Mucosa of descending colon (tissue), 3 donors: ENCODE data around the gene THAP8. TPM values are rescaled to one million over a fixed set of nuclear protein-coding genes. Genes with fewer than 3 reads are reported as not detected.

Experiments
- ATAC-seq: fragments of 200-7000 bp; cut with Tn5 transposase; one replicate; pipeline ENCODE4 v1.9.1; 2020; ENCODE audit warnings: mild to moderate bottlenecking, moderate library complexity
- DNase-seq, 3 donors: peaks; one replicate each; pipeline ENCODE4 v3.0.0-alpha.2; 2020
- H3K36me3 ChIP-seq: fragments of 200-600 bp; one replicate; pipeline ENCODE4 v1.8.0; 2021; ENCODE audit warnings: low read depth, mild to moderate bottlenecking
- H3K4me1 ChIP-seq: fragments of 200-600 bp; one replicate; pipeline ENCODE4 v1.8.0; 2021; ENCODE audit warnings: low read depth, mild to moderate bottlenecking
- H3K4me3 ChIP-seq: fragments of 200-600 bp; one replicate; pipeline ENCODE4 v1.8.0; 2021; ENCODE audit warnings: mild to moderate bottlenecking
- H3K9me3 ChIP-seq: fragments of 200-600 bp; one replicate; pipeline ENCODE4 v1.8.0; 2021; ENCODE audit warnings: mild to moderate bottlenecking
- intact Hi-C, 2 donors: fragments of 100-400 bp; cut with DNase I in 1 of 2; cut with micrococcal nuclease in 1 of 2; formaldehyde crosslinking; loops; one replicate each; pipeline versions ENCODE4 v1.11.0 to v1.11.1; 2022; cut with DNase I, micrococcal nuclease
- total RNA-seq, 3 donors: library from RNA; stranded (reverse); fragmentation: NEBNext Ultra II Directional in 2 of 3; extraction: Animal tissue kit (Norgen Biotek cat#: 25700) in 2 of 3; gene quantifications; one replicate each; pipeline versions ENCODE4 v1.2.1 to v1.2.4, GENCODE V29; 2021 to 2023
- TF ChIP-seq, protein P1 (sequence below): fragments of 200-600 bp; IDR thresholded peaks from one replicate; pipeline ENCODE4 v1.8.0; 2022; ENCODE audit warnings: antibody characterized with exemption, mild to moderate bottlenecking
- donor health status: DM: no; HTN: no; CAD: no; lungs with moderate emphysema.
- donor health status: DM: no; HTN: no; CAD: no.
- donor health status: DM: no; HTN: yes; CAD: no.

THAP8 gene
- total RNA-seq, 3 donors from 2014 or later = 3.7 to 10.1 (median 4.4) TPM

- Histone ChIP-seq H3K36me3 (no peaks in the 10 kb centered on the region), H3K9me3 (no peaks in the 10 kb centered on the region), H3K4me1 (no peaks in the 10 kb centered on the region), H3K4me3 (no peak overlapping the region)
- intact Hi-C loops = no loop called here
- TF ChIP-seq, protein P1, sequence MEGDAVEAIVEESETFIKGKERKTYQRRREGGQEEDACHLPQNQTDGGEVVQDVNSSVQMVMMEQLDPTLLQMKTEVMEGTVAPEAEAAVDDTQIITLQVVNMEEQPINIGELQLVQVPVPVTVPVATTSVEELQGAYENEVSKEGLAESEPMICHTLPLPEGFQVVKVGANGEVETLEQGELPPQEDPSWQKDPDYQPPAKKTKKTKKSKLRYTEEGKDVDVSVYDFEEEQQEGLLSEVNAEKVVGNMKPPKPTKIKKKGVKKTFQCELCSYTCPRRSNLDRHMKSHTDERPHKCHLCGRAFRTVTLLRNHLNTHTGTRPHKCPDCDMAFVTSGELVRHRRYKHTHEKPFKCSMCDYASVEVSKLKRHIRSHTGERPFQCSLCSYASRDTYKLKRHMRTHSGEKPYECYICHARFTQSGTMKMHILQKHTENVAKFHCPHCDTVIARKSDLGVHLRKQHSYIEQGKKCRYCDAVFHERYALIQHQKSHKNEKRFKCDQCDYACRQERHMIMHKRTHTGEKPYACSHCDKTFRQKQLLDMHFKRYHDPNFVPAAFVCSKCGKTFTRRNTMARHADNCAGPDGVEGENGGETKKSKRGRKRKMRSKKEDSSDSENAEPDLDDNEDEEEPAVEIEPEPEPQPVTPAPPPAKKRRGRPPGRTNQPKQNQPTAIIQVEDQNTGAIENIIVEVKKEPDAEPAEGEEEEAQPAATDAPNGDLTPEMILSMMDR = no peak
- ATAC-seq (no peak), DNase-seq (no peak)
Measured at GRCh38 chr19:36089847-36090246, 35.8 kb upstream of the THAP8 start.

DNA sequence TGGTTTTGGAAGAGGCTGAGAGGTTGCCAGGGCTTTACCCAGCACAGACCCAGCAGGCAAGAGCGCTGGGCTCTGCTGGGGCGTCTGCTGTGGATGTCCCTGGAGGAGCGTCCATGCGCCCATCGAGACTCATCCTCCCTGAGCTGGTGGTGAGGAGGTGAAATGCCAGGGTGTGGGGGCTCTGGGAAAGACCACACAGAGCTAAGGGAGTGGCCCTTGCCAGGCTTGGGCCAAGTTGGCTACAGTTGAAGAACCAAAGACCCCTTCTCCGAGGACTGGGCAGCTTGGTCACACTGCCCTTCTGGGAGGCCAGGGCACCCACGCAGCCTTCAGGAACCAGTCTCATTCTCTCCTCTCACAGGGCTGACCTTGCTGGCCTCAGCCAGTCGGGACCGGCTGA, 32.2 kb upstream of the THAP8 start:
- no peaks in the 10 kb centered on the region for H3K36me3 ChIP-seq
- H3K4me3 ChIP-seq = no peak overlapping the region
- DNase-seq = no peak
- intact Hi-C loops = no loop called here
- no peaks in the 10 kb centered on the region for H3K4me1 ChIP-seq
- TF ChIP-seq, protein P1 = no peak
- no peak for ATAC-seq
- no peaks in the 10 kb centered on the region for H3K9me3 ChIP-seq

DNA sequence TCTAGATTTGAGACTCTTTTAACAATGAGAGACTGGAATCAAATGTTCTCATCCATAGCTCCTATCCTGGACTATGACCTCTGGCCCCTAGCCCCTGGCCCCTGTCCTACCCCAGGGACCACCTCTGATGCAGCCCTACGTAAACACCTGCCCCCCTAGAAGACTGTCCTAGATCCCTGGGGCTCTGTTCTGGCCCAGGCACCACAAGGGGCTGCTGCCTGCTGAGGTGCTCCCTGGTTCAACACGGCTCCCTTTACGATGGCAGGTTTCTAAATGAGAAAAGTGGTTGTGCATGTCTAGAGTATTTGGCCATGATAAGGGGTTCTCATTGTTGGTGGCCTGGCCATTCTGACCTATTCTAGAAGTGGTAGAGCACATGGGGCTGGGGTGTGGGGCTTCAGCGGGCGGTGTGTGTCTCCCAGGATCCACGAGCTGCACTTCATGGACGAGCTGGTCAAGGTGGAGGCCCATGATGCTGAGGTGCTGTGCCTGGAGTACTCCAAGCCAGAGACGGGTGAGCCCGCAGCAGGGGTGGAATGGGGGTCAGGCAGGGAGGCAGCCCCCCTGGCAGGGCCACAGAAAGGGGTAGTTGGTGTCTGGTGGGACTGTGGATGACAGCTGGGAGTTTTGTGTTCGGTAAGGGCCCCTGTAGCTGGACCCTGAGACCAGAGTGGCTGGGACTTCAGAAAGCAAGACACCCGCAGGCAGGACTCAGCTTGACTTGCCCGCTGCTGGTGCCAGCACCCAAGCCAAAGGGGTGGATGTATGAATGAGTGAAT, 30.3 kb upstream of the THAP8 start:
- intact Hi-C loops = no loop called here
- DNase-seq = no peak

DNA sequence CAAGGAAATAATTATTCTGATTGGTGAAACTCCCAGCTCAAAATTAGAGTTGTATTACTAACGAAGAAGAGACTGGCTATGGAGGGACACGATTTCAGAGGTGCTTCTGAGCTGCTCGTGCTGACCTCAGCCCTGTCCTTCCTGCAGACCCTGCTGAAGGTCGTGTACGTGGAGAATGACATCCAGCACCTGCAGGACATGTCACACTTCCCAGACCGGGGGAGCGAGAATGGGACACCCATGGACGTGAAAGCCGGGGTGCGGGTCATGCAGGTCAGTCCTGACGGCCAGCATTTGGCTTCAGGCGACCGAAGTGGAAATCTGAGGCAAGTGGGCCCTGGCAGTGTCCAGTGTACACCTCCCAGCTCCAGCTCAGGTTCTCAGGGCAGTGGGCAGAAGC, 28.8 kb upstream of the THAP8 start:
- Histone ChIP-seq H3K4me3 (no peak overlapping the region), H3K4me1 (no peaks in the 10 kb centered on the region), H3K9me3 (no peaks in the 10 kb centered on the region), H3K36me3 (no peaks in the 10 kb centered on the region)
- ATAC-seq (no peak), DNase-seq (no peak)
- TF ChIP-seq, protein P1 = no peak
- intact Hi-C loops = no loop called here

More for the DNA sequence above, 30.3 kb upstream of the THAP8 start:
- no peaks in the 10 kb centered on the region for H3K36me3 ChIP-seq
- ATAC-seq = no peak
- no peaks in the 10 kb centered on the region for H3K4me1 ChIP-seq
- no peak overlapping the region for H3K4me3 ChIP-seq
- no peaks in the 10 kb centered on the region for H3K9me3 ChIP-seq
- TF ChIP-seq, protein P1 = no peak

GRCh38 chr19:36081894-36082293, 27.8 kb upstream of the THAP8 start:
- DNase-seq (no peak), ATAC-seq (no peak)
- intact Hi-C loops = no loop called here
- Histone ChIP-seq H3K4me1 (no peaks in the 10 kb centered on the region), H3K4me3 (no peak overlapping the region), H3K36me3 (no peaks in the 10 kb centered on the region), H3K9me3 (no peaks in the 10 kb centered on the region)
- TF ChIP-seq, protein P1 = no peak
